ENCODE results near the gene NDST4.
"Not testable (repeated sequence)": the region's sequence is repeated elsewhere in the genome, so short reads cannot be mapped to it uniquely, and the experiment has no call there.

The NDST4 gene

DNA sequence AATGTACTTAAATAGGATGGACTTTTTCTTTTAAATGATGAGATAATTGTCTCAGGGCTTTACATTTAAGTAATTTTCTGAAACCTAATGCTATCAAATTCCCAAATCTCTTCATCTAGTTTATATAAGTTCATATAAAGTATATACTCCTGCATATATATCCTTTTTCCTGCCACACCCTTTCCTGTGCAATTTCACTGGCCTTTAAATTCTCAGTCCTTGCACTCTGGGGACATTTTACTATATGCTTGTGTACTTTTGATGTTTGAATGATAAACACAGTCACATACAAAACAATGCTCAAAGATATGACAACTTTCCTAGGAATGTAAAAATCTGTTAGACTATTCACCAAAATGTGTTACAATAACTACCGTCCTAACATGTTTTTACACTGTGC is 60.1 kb downstream of the NDST4 start:
- H3K4me3 ChIP-seq (ENCODE audit: low read length) = no peak overlapping the region
- no peaks in the 10 kb centered on the region for H3K36me3 ChIP-seq (ENCODE audit: insufficient read depth, low read length)
- H3K27me3 ChIP-seq (ENCODE audit: insufficient read depth, low read length) = no peaks in the 10 kb centered on the region
- no peaks in the 10 kb centered on the region for H3K9me3 ChIP-seq (ENCODE audit: insufficient read depth, low read depth, low read length)
- WGBS = 100% methylated on average over 1 of the region's 1 CpG
- H3K9ac ChIP-seq (ENCODE audit: low read depth, low read length) = no peak overlapping the region
- no peaks in the 10 kb centered on the region for H3K4me1 ChIP-seq (ENCODE audit: insufficient read depth, low read length)
- H3K27ac ChIP-seq (ENCODE audit: low read depth, low read length) = no peak overlapping the region

DNA sequence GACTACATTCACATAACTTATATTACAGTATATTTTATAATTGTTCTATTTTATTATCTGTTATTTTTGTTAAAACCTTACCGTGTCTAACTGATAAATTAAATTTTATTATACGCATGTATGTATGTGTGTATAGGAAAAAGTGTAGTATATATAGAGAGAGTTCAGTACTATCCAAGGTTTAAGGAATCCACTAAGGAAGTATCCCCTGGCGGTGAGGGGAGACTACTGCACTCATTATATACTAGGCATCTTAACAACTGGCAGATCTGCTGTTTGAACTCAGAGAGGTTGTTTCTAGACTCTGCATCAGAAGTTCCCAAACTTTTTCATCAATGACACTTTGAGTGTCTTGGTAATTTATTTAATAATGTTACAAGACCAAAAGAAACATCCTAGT is 70.9 kb downstream of the NDST4 start:
- WGBS = 45% methylated on average over 1 of the region's 3 CpGs
- Histone ChIP-seq H3K4me3 (ENCODE audit: low read length) (no peak overlapping the region), H3K36me3 (ENCODE audit: insufficient read depth, low read length) (no peaks in the 10 kb centered on the region), H3K27me3 (ENCODE audit: insufficient read depth, low read length) (no peaks in the 10 kb centered on the region), H3K9ac (ENCODE audit: low read depth, low read length) (no peak overlapping the region), H3K27ac (ENCODE audit: low read depth, low read length) (no peak overlapping the region), H3K4me1 (ENCODE audit: insufficient read depth, low read length) (no peaks in the 10 kb centered on the region), H3K9me3 (ENCODE audit: insufficient read depth, low read depth, low read length) (no peaks in the 10 kb centered on the region)

DNA sequence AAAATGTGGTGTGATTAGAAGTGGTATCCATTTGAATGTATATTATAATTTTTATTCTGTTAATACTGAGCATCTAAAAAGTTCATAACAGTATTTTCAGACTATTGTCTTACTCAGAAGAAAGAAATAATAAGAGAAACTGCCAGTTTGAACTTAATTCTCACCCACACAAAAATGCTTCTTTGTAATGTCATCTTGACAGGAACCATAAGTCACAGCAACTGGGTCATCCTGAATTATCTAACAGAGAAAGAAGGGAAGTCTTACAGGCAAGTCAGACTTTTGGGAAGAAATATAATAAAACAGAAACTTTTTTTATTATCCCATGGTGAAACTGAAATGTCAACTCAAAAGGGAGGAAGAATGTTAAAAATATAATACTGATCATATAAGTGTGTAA is 83.1 kb downstream of the NDST4 start:
- no peak overlapping the region for H3K27ac ChIP-seq (ENCODE audit: low read depth, low read length)
- no peaks in the 10 kb centered on the region for H3K4me1 ChIP-seq (ENCODE audit: insufficient read depth, low read length)
- no peaks in the 10 kb centered on the region for H3K27me3 ChIP-seq (ENCODE audit: insufficient read depth, low read length)
- H3K9me3 ChIP-seq (ENCODE audit: insufficient read depth, low read depth, low read length) = no peaks in the 10 kb centered on the region
- H3K9ac ChIP-seq (ENCODE audit: low read depth, low read length) = no peak overlapping the region
- H3K36me3 ChIP-seq (ENCODE audit: insufficient read depth, low read length) = no peaks in the 10 kb centered on the region
- H3K4me3 ChIP-seq (ENCODE audit: low read length) = no peak overlapping the region

DNA sequence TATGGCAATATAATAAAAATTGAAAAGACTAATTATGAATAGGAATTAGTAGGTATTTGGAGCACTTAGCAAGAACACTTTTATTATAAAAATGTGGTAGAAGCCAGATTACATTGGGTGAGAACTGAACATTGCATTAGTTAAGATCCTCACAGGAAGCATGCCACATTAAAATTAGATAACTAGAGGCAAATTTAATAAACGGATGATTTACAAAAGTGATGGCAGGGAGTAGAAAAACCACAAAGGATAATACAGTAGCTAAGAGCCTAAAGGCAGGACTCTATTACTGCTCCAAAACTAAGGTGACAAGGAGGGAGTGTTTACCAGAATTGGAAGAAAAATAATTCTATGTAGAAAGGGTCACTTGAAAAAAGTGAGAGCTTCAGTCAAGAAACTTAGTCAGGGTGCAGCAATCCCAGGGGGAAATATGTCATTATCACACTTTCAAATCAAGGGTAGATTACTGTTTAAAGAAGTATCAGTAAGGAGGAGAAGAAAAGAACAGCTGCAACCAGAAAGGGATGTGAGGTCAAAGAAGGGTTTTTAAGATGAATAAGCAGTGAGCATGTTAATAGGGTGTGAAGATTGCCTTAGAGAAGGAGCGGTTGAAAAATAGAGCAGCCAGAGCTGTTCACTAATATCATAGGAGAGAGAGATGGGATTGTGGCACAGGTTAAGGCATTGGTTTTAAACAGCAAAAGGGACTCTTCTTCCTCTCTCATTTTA is 84.6 kb downstream of the NDST4 start:
- 89% methylated on average over 2 of the region's 2 CpGs for WGBS
- no peaks in the 10 kb centered on the region for H3K9me3 ChIP-seq (ENCODE audit: insufficient read depth, low read depth, low read length)
- H3K27ac ChIP-seq (ENCODE audit: low read depth, low read length) = no peak overlapping the region
- H3K4me3 ChIP-seq (ENCODE audit: low read length) = no peak overlapping the region
- no peaks in the 10 kb centered on the region for H3K4me1 ChIP-seq (ENCODE audit: insufficient read depth, low read length)
- H3K27me3 ChIP-seq (ENCODE audit: insufficient read depth, low read length) = no peaks in the 10 kb centered on the region
- H3K9ac ChIP-seq (ENCODE audit: low read depth, low read length) = no peak overlapping the region
- no peaks in the 10 kb centered on the region for H3K36me3 ChIP-seq (ENCODE audit: insufficient read depth, low read length)

DNA sequence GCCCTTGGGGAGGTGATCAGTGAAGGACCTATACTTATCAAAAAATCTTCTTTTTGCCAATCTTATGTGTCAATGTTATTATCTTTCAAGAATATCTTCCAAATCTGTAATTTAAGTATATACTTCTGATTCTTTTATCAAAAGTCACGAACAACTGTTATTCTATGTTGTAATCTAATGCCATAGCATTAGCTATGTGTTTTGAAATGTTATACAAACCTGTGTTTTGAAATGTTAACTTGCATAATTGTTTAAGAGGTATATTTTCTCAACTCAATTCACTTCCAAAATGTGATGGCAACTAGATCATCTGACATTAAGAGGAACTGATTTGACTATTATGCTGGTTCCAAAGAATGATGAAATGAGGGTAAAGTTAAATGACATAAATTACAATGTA is 113.5 kb downstream of the NDST4 start:
- H3K27me3 ChIP-seq (ENCODE audit: insufficient read depth, low read length) = no peaks in the 10 kb centered on the region
- no peaks in the 10 kb centered on the region for H3K9me3 ChIP-seq (ENCODE audit: insufficient read depth, low read depth, low read length)
- H3K4me1 ChIP-seq (ENCODE audit: insufficient read depth, low read length) = no peaks in the 10 kb centered on the region
- H3K36me3 ChIP-seq (ENCODE audit: insufficient read depth, low read length) = no peaks in the 10 kb centered on the region
- no peak overlapping the region for H3K9ac ChIP-seq (ENCODE audit: low read depth, low read length)
- no CpG with 5 or more reads among the region's 1 CpG for WGBS
- H3K4me3 ChIP-seq (ENCODE audit: low read length) = no peak overlapping the region
- no peak overlapping the region for H3K27ac ChIP-seq (ENCODE audit: low read depth, low read length)

DNA sequence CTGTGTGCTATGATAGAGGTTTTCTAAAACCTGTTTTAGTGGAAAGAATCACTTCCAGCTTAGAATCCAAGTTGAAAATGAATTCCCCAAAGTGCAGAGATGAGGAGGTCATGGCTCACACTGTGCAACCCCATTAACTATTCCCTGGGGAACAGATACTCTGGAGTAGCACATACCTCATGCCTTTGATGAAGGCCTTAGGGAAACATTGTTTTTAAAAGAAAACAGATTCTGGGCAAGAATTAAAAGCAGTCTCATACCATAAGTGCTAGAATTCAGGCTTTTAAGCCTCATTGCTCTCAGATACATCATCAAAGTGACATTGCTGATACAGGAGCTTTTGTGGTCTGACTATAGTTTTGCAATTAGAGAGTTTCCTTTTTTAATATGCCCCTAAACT is 115.1 kb downstream of the NDST4 start:
- Histone ChIP-seq H3K27me3 (ENCODE audit: insufficient read depth, low read length) (no peaks in the 10 kb centered on the region), H3K27ac (ENCODE audit: low read depth, low read length) (no peak overlapping the region), H3K4me3 (ENCODE audit: low read length) (no peak overlapping the region), H3K36me3 (ENCODE audit: insufficient read depth, low read length) (no peaks in the 10 kb centered on the region), H3K9me3 (ENCODE audit: insufficient read depth, low read depth, low read length) (no peaks in the 10 kb centered on the region), H3K4me1 (ENCODE audit: insufficient read depth, low read length) (no peaks in the 10 kb centered on the region), H3K9ac (ENCODE audit: low read depth, low read length) (no peak overlapping the region)

DNA sequence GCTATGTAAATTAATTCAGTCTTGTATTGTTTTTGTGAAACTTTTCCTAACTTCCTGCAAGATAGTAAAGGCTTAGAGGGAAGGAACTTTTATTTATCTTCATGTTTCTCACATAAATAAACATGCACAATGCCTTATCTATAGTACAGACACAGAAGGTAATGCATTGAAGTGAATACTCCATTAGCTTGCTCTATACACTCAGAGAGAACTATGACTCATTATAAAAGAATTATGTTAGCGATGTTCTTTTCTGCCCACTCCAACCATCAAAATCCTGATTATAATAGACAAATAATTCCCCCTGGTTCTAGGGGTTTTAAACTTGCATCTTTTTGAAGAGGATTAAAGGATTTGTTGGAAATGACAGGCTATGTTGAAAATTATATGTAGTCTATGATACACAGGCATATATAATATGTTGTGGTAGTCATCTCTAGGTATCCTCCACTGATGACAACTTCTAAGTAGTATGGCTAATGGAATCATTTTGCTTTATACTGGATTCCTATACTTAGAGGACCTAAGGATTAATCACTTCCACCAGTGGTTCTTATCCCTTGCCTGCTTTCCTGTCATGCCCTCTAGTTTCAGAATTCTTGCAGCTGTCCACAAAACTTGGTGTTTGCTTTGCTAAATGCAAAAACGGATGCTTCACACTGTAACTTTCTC is 115.7 kb downstream of the NDST4 start:
- no peak overlapping the region for H3K27ac ChIP-seq (ENCODE audit: low read depth, low read length)
- WGBS = 91% methylated on average over 1 of the region's 2 CpGs
- no peaks in the 10 kb centered on the region for H3K9me3 ChIP-seq (ENCODE audit: insufficient read depth, low read depth, low read length)
- H3K36me3 ChIP-seq (ENCODE audit: insufficient read depth, low read length) = no peaks in the 10 kb centered on the region
- no peaks in the 10 kb centered on the region for H3K27me3 ChIP-seq (ENCODE audit: insufficient read depth, low read length)
- H3K9ac ChIP-seq (ENCODE audit: low read depth, low read length) = no peak overlapping the region
- H3K4me3 ChIP-seq (ENCODE audit: low read length) = no peak overlapping the region
- no peaks in the 10 kb centered on the region for H3K4me1 ChIP-seq (ENCODE audit: insufficient read depth, low read length)

DNA sequence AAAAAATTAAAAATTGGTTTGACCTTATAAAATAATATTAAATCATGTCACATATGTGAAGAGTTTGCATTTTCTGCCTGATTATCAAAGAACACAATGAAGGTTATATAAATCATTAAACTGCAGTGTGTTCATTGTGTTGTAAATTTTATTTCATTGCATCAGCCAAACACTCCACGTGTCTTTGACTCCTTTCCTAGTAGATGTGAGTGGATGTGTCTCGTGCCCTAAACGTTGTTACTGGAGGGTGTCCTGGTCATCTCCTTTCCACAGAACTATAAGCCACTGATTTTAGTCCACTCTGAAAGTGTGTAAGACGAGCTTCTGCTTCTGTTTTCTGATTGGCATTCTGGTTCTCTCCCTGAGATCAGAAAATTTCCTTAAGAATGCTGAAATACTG is 127.3 kb downstream of the NDST4 start:
- Histone ChIP-seq H3K4me3 (ENCODE audit: low read length) (no peak overlapping the region), H3K36me3 (ENCODE audit: insufficient read depth, low read length) (no peaks in the 10 kb centered on the region), H3K9ac (ENCODE audit: low read depth, low read length) (no peak overlapping the region), H3K9me3 (ENCODE audit: insufficient read depth, low read depth, low read length) (no peaks in the 10 kb centered on the region), H3K27me3 (ENCODE audit: insufficient read depth, low read length) (no peaks in the 10 kb centered on the region), H3K27ac (ENCODE audit: low read depth, low read length) (no peak overlapping the region), H3K4me1 (ENCODE audit: insufficient read depth, low read length) (0 out of 2 replicates have a peak, but pooled peaks cover 7% of the 10 kb centered on the region)
- 80% methylated on average over 4 of the region's 4 CpGs for WGBS

DNA sequence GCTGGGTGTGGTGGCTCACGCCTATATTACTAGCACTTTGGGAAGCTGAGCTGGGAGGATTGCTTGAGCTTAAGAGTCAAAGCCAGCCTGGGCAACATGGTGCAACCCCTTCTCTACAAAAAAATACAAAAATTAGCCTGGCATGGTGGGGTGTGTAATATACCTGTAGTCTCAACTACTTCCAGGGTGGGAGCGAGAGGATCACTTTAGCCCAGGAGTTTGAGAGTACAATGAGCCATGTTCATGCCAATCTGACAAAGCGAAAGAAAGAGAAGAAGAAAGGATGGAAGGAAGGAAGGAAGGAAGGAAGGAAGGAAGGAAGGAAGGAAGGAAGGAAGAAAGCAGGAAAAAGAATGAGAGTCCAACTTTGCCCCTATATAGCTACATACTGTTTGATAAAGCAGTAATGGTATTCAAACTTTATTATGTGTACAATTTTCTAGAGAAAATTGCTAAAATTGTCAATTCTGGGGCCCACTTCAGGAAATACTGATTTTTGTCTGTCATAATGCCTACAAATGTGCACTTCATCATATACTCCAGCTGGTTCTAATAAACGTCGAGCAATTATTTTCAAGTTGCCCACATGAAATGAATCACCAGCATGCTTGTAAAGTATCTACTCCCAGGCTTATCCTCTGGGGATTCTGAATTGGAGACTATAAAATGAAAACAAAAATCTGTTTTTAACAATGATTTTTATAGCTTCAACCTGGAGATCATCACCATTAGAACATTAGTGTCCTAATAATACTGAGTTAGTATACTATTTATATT is 132.3 kb downstream of the NDST4 start:
- WGBS = 98% methylated on average over 5 of the region's 5 CpGs
- H3K36me3 ChIP-seq (ENCODE audit: insufficient read depth, low read length) = no peaks in the 10 kb centered on the region
- H3K9ac ChIP-seq (ENCODE audit: low read depth, low read length) = no peak overlapping the region
- no peaks in the 10 kb centered on the region for H3K27me3 ChIP-seq (ENCODE audit: insufficient read depth, low read length)
- H3K27ac ChIP-seq (ENCODE audit: low read depth, low read length) = no peak overlapping the region
- no peak overlapping the region for H3K4me3 ChIP-seq (ENCODE audit: low read length)
- no peaks in the 10 kb centered on the region for H3K9me3 ChIP-seq (ENCODE audit: insufficient read depth, low read depth, low read length)
- no peaks in the 10 kb centered on the region for H3K4me1 ChIP-seq (ENCODE audit: insufficient read depth, low read length)

DNA sequence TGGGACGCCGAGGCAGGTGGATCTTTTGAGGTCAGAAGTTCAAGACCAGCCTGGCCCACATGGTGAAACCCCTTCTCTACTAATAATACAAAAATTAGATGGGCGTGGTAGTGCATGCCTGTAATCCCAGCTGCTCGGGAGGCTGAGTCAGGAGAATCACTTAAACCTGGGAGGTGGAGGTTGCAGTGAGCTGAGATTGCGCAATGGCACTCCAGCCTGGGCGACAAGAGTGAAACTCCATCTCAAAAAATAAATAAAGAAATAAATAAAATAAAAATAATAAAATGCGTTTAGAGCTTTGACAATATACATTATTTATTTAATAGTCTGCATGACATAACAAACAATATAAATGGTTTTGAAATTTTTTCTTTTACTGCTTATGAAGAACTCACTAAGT is 133.0 kb downstream of the NDST4 start:
- H3K36me3 ChIP-seq (ENCODE audit: insufficient read depth, low read length); H3K4me3 ChIP-seq (ENCODE audit: low read length); H3K9me3 ChIP-seq (ENCODE audit: insufficient read depth, low read depth, low read length); H3K4me1 ChIP-seq (ENCODE audit: insufficient read depth, low read length); H3K27me3 ChIP-seq (ENCODE audit: insufficient read depth, low read length); H3K27ac ChIP-seq (ENCODE audit: low read depth, low read length); H3K9ac ChIP-seq (ENCODE audit: low read depth, low read length): not testable (repeated sequence)
- WGBS = 95% methylated on average over 4 of the region's 7 CpGs

DNA sequence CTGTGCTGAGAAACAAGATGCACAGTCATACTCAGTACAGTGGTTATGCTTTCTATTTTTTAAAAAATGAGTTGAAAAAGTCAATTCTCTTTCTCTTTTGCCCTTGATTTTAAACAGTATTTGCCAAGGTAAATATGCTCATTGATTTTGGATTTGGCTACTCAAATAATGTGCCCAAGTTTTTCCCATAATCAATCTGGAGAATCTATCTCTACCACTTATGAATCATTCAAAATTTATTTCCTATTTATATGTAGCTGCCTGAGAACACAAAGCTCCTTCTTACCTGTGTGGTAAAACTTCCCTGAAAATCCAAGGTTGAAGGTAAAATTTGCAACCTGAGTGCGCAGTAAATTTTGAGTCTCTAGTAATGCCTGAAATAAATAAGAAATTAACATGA is 136.5 kb downstream of the NDST4 start:
- Histone ChIP-seq H3K9ac (ENCODE audit: low read depth, low read length) (no peak overlapping the region), H3K4me3 (ENCODE audit: low read length) (no peak overlapping the region), H3K27ac (ENCODE audit: low read depth, low read length) (no peak overlapping the region), H3K27me3 (ENCODE audit: insufficient read depth, low read length) (no peaks in the 10 kb centered on the region), H3K4me1 (ENCODE audit: insufficient read depth, low read length) (no peaks in the 10 kb centered on the region), H3K36me3 (ENCODE audit: insufficient read depth, low read length) (no peaks in the 10 kb centered on the region), H3K9me3 (ENCODE audit: insufficient read depth, low read depth, low read length) (no peaks in the 10 kb centered on the region)
- 89% methylated on average over 1 of the region's 1 CpG for WGBS

All from HUES64 (cell line).